K562 (cell line): ENCODE results near the gene CSN3. TPM values are rescaled to one million over a fixed set of nuclear protein-coding genes. Genes with fewer than 3 reads are reported as not detected.

Experiments used
- ATAC-seq: fragments of 200-7000 bp; cut with Tn5 transposase; 3 replicates; pipeline ENCODE4 v1.9.1; 2020; ENCODE audit warnings: moderate library complexity
- BruUV-seq: library from RNA; stranded (reverse); fragments of 400-500 nt; replicated peaks from 2 replicates; lab custom pipeline; 2021; lab: Mats Ljungman, UMichigan
- CTCF ChIA-PET: fragments of 300-600 bp; formaldehyde crosslinking; extraction: SDS; loops from one replicate; lab custom pipeline; 2021; ENCODE audit warnings: low intra/inter-chr PET ratio; lab: Yijun Ruan, JAX
- POLR2A ChIA-PET: fragments of 300-600, 350-650 bp; sonication (Branson Sonifier 250); formaldehyde crosslinking; extraction: SDS; loops from one replicate; lab custom pipeline; 2021; ENCODE audit warnings: antibody characterized with exemption, inconsistent platforms; lab: Yijun Ruan, JAX
- DNase-seq, 4 experiments: peaks; one replicate each; pipeline versions ENCODE4 v3.0.0 to v3.0.0-alpha.2; 2011 to 2018; ENCODE audit warnings: low spot score in 3 of 4, mixed read lengths in 3 of 4; ENCODE audit errors: extremely low read depth in 1 of 4
- FAIRE-seq: peaks from 2 replicates; lab custom pipeline; 2011; peaks lifted over from hg19 to GRCh38; lab: Jason Lieb, UNC
- H2AFZ ChIP-seq: 2 replicates; pipeline ENCODE4 v1.6.0; 2011; ENCODE audit warnings: low read depth, low read length, control low read depth, inconsistent platforms
- H3K27ac ChIP-seq: fragments of 200-600 bp; 3 replicates; pipeline ENCODE4 v1.8.0; 2011; ENCODE audit warnings: low read depth, mild to moderate bottlenecking, control low read depth, inconsistent platforms, low read length, moderate library complexity, mixed read lengths; ENCODE audit errors: extremely low read depth
- H3K27me3 ChIP-seq, 2 experiments: fragments of 300-600 bp in 1 of 2; 2 replicates in 1 of 2; 3 replicates in 1 of 2; pipeline versions ENCODE4 v1.6.0 to v1.8.0; 2011; ENCODE audit warnings: inconsistent platforms in 2 of 2, low read length in 2 of 2, mild to moderate bottlenecking in 1 of 2, mixed read lengths in 1 of 2, moderate library complexity in 1 of 2; ENCODE audit not compliant: control insufficient read depth in 2 of 2, insufficient read depth in 2 of 2
- H3K36me3 ChIP-seq: fragments of 300-600 bp; 3 replicates; pipeline ENCODE4 v1.8.0; 2011; ENCODE audit warnings: mild to moderate bottlenecking, low read length, inconsistent platforms; ENCODE audit not compliant: control insufficient read depth, insufficient read depth
- H3K4me1 ChIP-seq, 2 experiments: fragments of 200-600 bp in 1 of 2; replicated peaks in 1 of 2; 2 replicates in 1 of 2; 3 replicates in 1 of 2; pipeline versions ENCODE4 v1.5.1 to v1.8.0; 2011; ENCODE audit warnings: inconsistent platforms in 2 of 2, low read length in 2 of 2, mild to moderate bottlenecking in 1 of 2, mixed read lengths in 1 of 2, moderate library complexity in 1 of 2; ENCODE audit not compliant: control insufficient read depth in 2 of 2, insufficient read depth in 2 of 2
- H3K4me2 ChIP-seq: 2 replicates; pipeline ENCODE4 v1.6.1; 2011; ENCODE audit warnings: low read length, control low read depth, inconsistent platforms, mixed read lengths; ENCODE audit not compliant: insufficient read depth
- H3K4me3 ChIP-seq: fragments of 200-600 bp; sonication (generic), shearing (Covaris generic); 2 replicates; pipeline ENCODE4 v1.5.1; 2016; ENCODE audit warnings: control low read depth, inconsistent platforms
- H3K79me2 ChIP-seq: fragments of 200-600 bp; 3 replicates; pipeline ENCODE4 v1.8.0; 2011; ENCODE audit warnings: low read length, inconsistent platforms; ENCODE audit not compliant: control insufficient read depth, insufficient read depth
- H3K9ac ChIP-seq, 2 experiments: 2 replicates each; pipeline versions ENCODE4 v1.6.0 to v1.6.1; 2011; ENCODE audit warnings: low read depth in 2 of 2, low read length in 2 of 2, control low read depth in 1 of 2, inconsistent platforms in 1 of 2, mild to moderate bottlenecking in 1 of 2, mixed read lengths in 1 of 2; ENCODE audit not compliant: insufficient read depth in 1 of 2
- H3K9me1 ChIP-seq: one replicate; pipeline ENCODE4 v1.6.0; 2011; ENCODE audit warnings: inconsistent platforms, mild to moderate bottlenecking, low read length, moderate library complexity; ENCODE audit not compliant: control insufficient read depth, insufficient read depth
- H3K9me3 ChIP-seq: replicated peaks from 2 replicates; pipeline ENCODE4 v1.5.1; 2011; ENCODE audit warnings: low read depth, low read length, inconsistent platforms; ENCODE audit not compliant: control insufficient read depth, insufficient read depth
- H4K20me1 ChIP-seq: replicated peaks from 2 replicates; pipeline ENCODE4 v1.6.1; 2011; ENCODE audit warnings: low read length, inconsistent platforms, mixed read lengths; ENCODE audit not compliant: control insufficient read depth, insufficient read depth
- ATF4 ChIP-seq: fragments of 450-650 bp; formaldehyde crosslinking; IDR thresholded peaks from 2 replicates; pipeline ENCODE4 v1.4.0; 2022; ENCODE audit warnings: mild to moderate bottlenecking, moderate library complexity
- BRCA1 ChIP-seq, 2 experiments: fragments of 450-650 bp in 1 of 2; sonication (generic) in 1 of 2; formaldehyde crosslinking in 1 of 2; IDR thresholded peaks; 2 replicates each; pipeline versions ENCODE4 v1.5.0 to v1.6.1; 2017 to 2020; ENCODE audit warnings: mild to moderate bottlenecking in 1 of 2, missing genetic modification reagents in 1 of 2
- CCNT2 ChIP-seq: IDR thresholded peaks from 2 replicates; pipeline ENCODE4 v1.6.1; 2011; ENCODE audit warnings: borderline replicate concordance, low read depth, mild to moderate bottlenecking, moderate library complexity, mixed read lengths, low read length; ENCODE audit not compliant: insufficient read length; ENCODE audit errors: extremely low read depth
- HDAC8 ChIP-seq: fragments of 450-650 bp; IDR thresholded peaks from 2 replicates; pipeline ENCODE4 v1.6.1; 2016; ENCODE audit warnings: mild to moderate bottlenecking, missing genetic modification characterization, moderate library complexity, missing compliant biosample characterization
- IRF2 ChIP-seq: sonication (generic); formaldehyde crosslinking; IDR thresholded peaks from 2 replicates; pipeline ENCODE4 v1.8.1; 2022; ENCODE audit warnings: mild to moderate bottlenecking, missing genetic modification reagents
- MECOM ChIP-seq: fragments of 250-450 bp; sonication (Bioruptor Pico); IDR thresholded peaks from 2 replicates; pipeline ENCODE4 v1.8.0; 2022; ENCODE audit warnings: inconsistent platforms
- MTA1 ChIP-seq: fragments of 450-650 bp; IDR thresholded peaks from 2 replicates; pipeline ENCODE4 v1.6.1; 2017; ENCODE audit warnings: borderline replicate concordance
- NCOA2 ChIP-seq, 2 experiments: fragments of 450-650 bp; IDR thresholded peaks; 2 replicates each; pipeline ENCODE4 v1.6.1; 2018; ENCODE audit warnings: mild to moderate bottlenecking in 2 of 2, moderate library complexity in 1 of 2; ENCODE audit not compliant: partially characterized antibody in 2 of 2
- OTX1 ChIP-seq: fragments of 450-650 bp; formaldehyde crosslinking; IDR thresholded peaks from 2 replicates; pipeline ENCODE4 v1.4.0; 2022; ENCODE audit warnings: mild to moderate bottlenecking
- POLR2A ChIP-seq: fragments of 450-650 bp; conservative IDR thresholded peaks from 2 replicates; pipeline ENCODE4 v1.6.1; 2016
- PTRF ChIP-seq: fragments of 450-650 bp; IDR thresholded peaks from 2 replicates; pipeline ENCODE4 v1.6.1; 2016; ENCODE audit warnings: mild to moderate bottlenecking, missing genetic modification characterization, missing compliant biosample characterization
- SIRT6 ChIP-seq: IDR thresholded peaks from one replicate; pipeline ENCODE4 v1.6.1; 2012; ENCODE audit warnings: low read depth, mild to moderate bottlenecking, control low read depth, inconsistent platforms, low read length, moderate library complexity
- ZFPM2 ChIP-seq: fragments of 250-450 bp; sonication (Bioruptor Pico); IDR thresholded peaks from 2 replicates; pipeline ENCODE4 v1.5.1; 2022; ENCODE audit warnings: mild to moderate bottlenecking
- ZKSCAN1 ChIP-seq: fragments of 150-350 bp; IDR thresholded peaks from 2 replicates; pipeline ENCODE4 v1.6.1; 2016; ENCODE audit warnings: low read depth, low read length
- ZNF121 ChIP-seq: sonication (generic); formaldehyde crosslinking; conservative IDR thresholded peaks from 2 replicates; pipeline ENCODE4 v1.8.0; 2022; ENCODE audit warnings: missing genetic modification reagents
- ZNF41 ChIP-seq: fragments of 250-450 bp; sonication (Bioruptor Pico); conservative IDR thresholded peaks from 2 replicates; pipeline ENCODE4 v1.4.0; 2020; ENCODE audit warnings: mild to moderate bottlenecking
- WGBS: fragments of 100-300 bp; shearing (Covaris generic); methylation state at CpG from one replicate; pipeline ENCODE4 v1.1.6; 2016; ENCODE audit warnings: low coverage, mixed read lengths; ENCODE audit not compliant: insufficient coverage; ENCODE audit errors: missing lambda C conversion rate; 5-methylcytosine and 5-hydroxymethylcytosine counted together
- in situ Hi-C: fragments of 300-500 bp; cut with MboI; formaldehyde crosslinking; loops from 4 replicates; pipeline ENCODE4 v1.15.0; 2018; ENCODE audit warnings: inconsistent platforms, mixed read lengths
- intact Hi-C: fragments of 100-400 bp; cut with micrococcal nuclease; formaldehyde crosslinking; loops from 2 replicates; pipeline ENCODE4 v1.14.2; 2022
- polyA plus RNA-seq, 8 experiments: library from polyadenylated mRNA; depleted of rRNA in 4 of 8; stranded (reverse) in 5 of 8; unstranded in 3 of 8; fragments of >200 nt; fragmentation: Nextera tagmentation in 2 of 8; fragmentation: Illumina TruSeq in 1 of 8; extraction: Ambion mirVana in 2 of 8; extraction: Trizol in 1 of 8; gene quantifications; 2 replicates each; pipeline versions ENCODE4 v1.2.1 to v1.2.3, GENCODE V29; 2011 to 2014; ENCODE audit warnings: inconsistent platforms in 1 of 8, missing spikeins in 1 of 8
- total RNA-seq, 7 experiments: library from RNA; depleted of rRNA in 6 of 7; stranded (reverse); fragments of >200 nt in 6 of 7; fragmentation: Illumina TruSeq in 2 of 7; extraction: Trizol in 2 of 7; gene quantifications; 2 replicates each; pipeline versions ENCODE4 v1.2.1 to v1.2.3, GENCODE V29; 2011 to 2021; ENCODE audit warnings: low replicate concordance in 1 of 7
- TF ChIP-seq, protein P1 (sequence below), 2 experiments: fragments of 250-450 bp in 1 of 2; fragments of 450-650 bp in 1 of 2; sonication (Bioruptor Pico) in 1 of 2; IDR thresholded peaks; 2 replicates each; pipeline versions ENCODE4 v1.6.1 to v1.8.0; 2016 to 2021; ENCODE audit warnings: mild to moderate bottlenecking in 2 of 2, moderate library complexity in 2 of 2, missing compliant biosample characterization in 1 of 2, missing genetic modification characterization in 1 of 2
- TF ChIP-seq, protein P2 (sequence below): fragments of 450-650 bp; IDR thresholded peaks from 2 replicates; pipeline ENCODE4 v1.6.1; 2014; ENCODE audit warnings: low read depth, mild to moderate bottlenecking, moderate library complexity, borderline replicate concordance

Gene CSN3
- total and polyA plus RNA-seq, 9 of the 15 experiments (the other 6 are each of a cell fraction or from before 2014, with no cell fraction given): not detected

- Histone ChIP-seq H2AFZ (no peak overlapping the region), H3K27me3 (no peaks in the 10 kb centered on the region), H3K4me3 (no peak overlapping the region), H4K20me1 (no peaks in the 10 kb centered on the region), H3K79me2 (no peaks in the 10 kb centered on the region), H3K4me1 (no peaks in the 10 kb centered on the region), H3K4me2 (no peak overlapping the region), H3K27ac (no peak overlapping the region), H3K9me3 (no peaks in the 10 kb centered on the region), H3K36me3 (no peaks in the 10 kb centered on the region), H3K9me1 (no peaks in the 10 kb centered on the region), H3K9ac (no peak overlapping the region)
- ChIA-PET CTCF (no interaction called here), POLR2A (no interaction called here)
- intact Hi-C loops (no loop called here), in situ Hi-C loops (no loop called here)
- FAIRE-seq (no peak), DNase-seq (no peak), ATAC-seq (no peak)
- no TSS peak for BruUV-seq
- WGBS: 6% methylated on average over 4 of the region's 4 CpGs
- TF ChIP-seq ZNF121 (CRISPR knock-in tag) (no peak), HDAC8 (no peak), MECOM (CRISPR knock-in tag) (no peak), ATF4 (CRISPR knock-in tag) (no peak), BRCA1 (IDR thresholded peaks at IDR 0.05) (no peak), BRCA1 (CRISPR knock-in tag; IDR thresholded peaks at IDR 0.05) (no peak), ZFPM2 (CRISPR knock-in tag) (no peak), CCNT2 (no peak), POLR2A (no peak), OTX1 (CRISPR knock-in tag) (no peak), SIRT6 (no peak), PTRF (no peak), MTA1 (no peak), ZKSCAN1 (no peak), IRF2 (CRISPR knock-in tag) (no peak), ZNF41 (CRISPR knock-in tag) (no peak), NCOA2 (IDR thresholded peaks at IDR 0.05; ENCODE audit: partially characterized antibody in 2 of 2) (no peak)
- TF ChIP-seq, protein P1, sequence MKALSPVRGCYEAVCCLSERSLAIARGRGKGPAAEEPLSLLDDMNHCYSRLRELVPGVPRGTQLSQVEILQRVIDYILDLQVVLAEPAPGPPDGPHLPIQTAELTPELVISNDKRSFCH (CRISPR knock-in tag; IDR thresholded peaks at IDR 0.05): no peak
- TF ChIP-seq, protein P1 (tag; IDR thresholded peaks at IDR 0.05): no peak
- TF ChIP-seq, protein P2, sequence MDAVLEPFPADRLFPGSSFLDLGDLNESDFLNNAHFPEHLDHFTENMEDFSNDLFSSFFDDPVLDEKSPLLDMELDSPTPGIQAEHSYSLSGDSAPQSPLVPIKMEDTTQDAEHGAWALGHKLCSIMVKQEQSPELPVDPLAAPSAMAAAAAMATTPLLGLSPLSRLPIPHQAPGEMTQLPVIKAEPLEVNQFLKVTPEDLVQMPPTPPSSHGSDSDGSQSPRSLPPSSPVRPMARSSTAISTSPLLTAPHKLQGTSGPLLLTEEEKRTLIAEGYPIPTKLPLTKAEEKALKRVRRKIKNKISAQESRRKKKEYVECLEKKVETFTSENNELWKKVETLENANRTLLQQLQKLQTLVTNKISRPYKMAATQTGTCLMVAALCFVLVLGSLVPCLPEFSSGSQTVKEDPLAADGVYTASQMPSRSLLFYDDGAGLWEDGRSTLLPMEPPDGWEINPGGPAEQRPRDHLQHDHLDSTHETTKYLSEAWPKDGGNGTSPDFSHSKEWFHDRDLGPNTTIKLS: no peak
These were observed 694 bp downstream of the CSN3 start for GRCh38 chr4:70243091-70243490.
